Neural cell (in vitro differentiated cells): ENCODE results near the gene SHCBP1. TPM values are rescaled to one million over a fixed set of nuclear protein-coding genes. Genes with fewer than 3 reads are reported as not detected.

Experiments used
- H2AFZ ChIP-seq: fragments of 200-600, 300-800 bp; sonication (generic), shearing (Covaris generic); 2 replicates; pipeline ENCODE4 v1.6.0; 2014; ENCODE audit warnings: low read depth, mild to moderate bottlenecking, antibody characterized with exemption, low read length, moderate library complexity
- H3F3A ChIP-seq: fragments of 200-600 bp; shearing (Covaris generic); 2 replicates; pipeline ENCODE4 v1.6.1; 2016; ENCODE audit warnings: mild to moderate bottlenecking, moderate library complexity, mixed read lengths, antibody characterized with exemption, low read length; ENCODE audit not compliant: insufficient read depth, poor library complexity, severe bottlenecking
- H3K27ac ChIP-seq: fragments of 200-600, 300-800 bp; sonication (generic), shearing (Covaris generic); 2 replicates; pipeline ENCODE4 v1.5.1; 2014; ENCODE audit warnings: mild to moderate bottlenecking, low read length, moderate library complexity
- H3K27me3 ChIP-seq: fragments of 300-800, 200-600 bp; sonication (generic), shearing (Covaris generic); 2 replicates; pipeline ENCODE4 v1.6.0; 2014; ENCODE audit warnings: mild to moderate bottlenecking, low read depth, low read length, moderate library complexity; ENCODE audit not compliant: insufficient read depth
- H3K36me3 ChIP-seq: fragments of 300-800, 200-600 bp; sonication (generic), shearing (Covaris generic); 2 replicates; pipeline ENCODE4 v1.5.1; 2014; ENCODE audit warnings: mild to moderate bottlenecking, antibody characterized with exemption, low read length, moderate library complexity; ENCODE audit not compliant: insufficient read depth
- H3K4me2 ChIP-seq: fragments of 300-800, 200-600 bp; sonication (generic), shearing (Covaris generic); 2 replicates; pipeline ENCODE4 v1.6.0; 2014; ENCODE audit warnings: mild to moderate bottlenecking, low read length
- H3K4me3 ChIP-seq: fragments of 300-800, 200-600 bp; sonication (generic), shearing (Covaris generic); 2 replicates; pipeline ENCODE4 v1.5.1; 2014; ENCODE audit warnings: mild to moderate bottlenecking, low read length, moderate library complexity
- H3K79me2 ChIP-seq: fragments of 200-600 bp; shearing (Covaris generic); replicated peaks from 2 replicates; pipeline ENCODE4 v1.6.0; 2014; ENCODE audit warnings: mild to moderate bottlenecking, low read length, moderate library complexity; ENCODE audit not compliant: insufficient read depth
- H3K9ac ChIP-seq: fragments of 300-800, 200-600 bp; sonication (generic), shearing (Covaris generic); 2 replicates; pipeline ENCODE4 v1.6.1; 2016; ENCODE audit warnings: mild to moderate bottlenecking, low read length, mixed read lengths
- H3K9me2 ChIP-seq: fragments of 200-600 bp; shearing (Covaris generic); 2 replicates; pipeline ENCODE4 v1.6.1; 2016; ENCODE audit warnings: mild to moderate bottlenecking, low read length, mixed read lengths; ENCODE audit not compliant: insufficient read depth
- H3K9me3 ChIP-seq: fragments of 200-600, 300-800 bp; sonication (generic), shearing (Covaris generic); 2 replicates; pipeline ENCODE4 v1.6.1; 2016; ENCODE audit warnings: mild to moderate bottlenecking, mixed run types, low read length, moderate library complexity, mixed read lengths
- H4K20me1 ChIP-seq: fragments of 200-600 bp; shearing (Covaris generic); 2 replicates; pipeline ENCODE4 v1.6.1; 2016; ENCODE audit warnings: mild to moderate bottlenecking, mixed run types; ENCODE audit not compliant: insufficient read depth
- EP300 ChIP-seq: fragments of 450-650 bp; conservative IDR thresholded peaks from 2 replicates; pipeline ENCODE4 v1.6.1; 2014; ENCODE audit warnings: antibody characterized with exemption, mild to moderate bottlenecking, moderate library complexity; ENCODE audit not compliant: poor library complexity, severe bottlenecking
- EZH2 ChIP-seq: fragments of 200-600, 300-800 bp; shearing (Covaris generic), sonication (generic); IDR thresholded peaks from 2 replicates; pipeline ENCODE4 v1.6.1; 2014; ENCODE audit warnings: antibody characterized with exemption, low read length, borderline replicate concordance, mild to moderate bottlenecking; ENCODE audit not compliant: insufficient read depth, poor library complexity, severe bottlenecking
- MXI1 ChIP-seq: fragments of 450-650 bp; conservative IDR thresholded peaks from 2 replicates; pipeline ENCODE4 v1.6.1; 2014; ENCODE audit warnings: antibody characterized with exemption, mild to moderate bottlenecking; ENCODE audit not compliant: poor library complexity, severe bottlenecking
- POLR2AphosphoS5 ChIP-seq: IDR thresholded peaks from 2 replicates; pipeline ENCODE4 v1.6.1; 2012
- RAD21 ChIP-seq: fragments of 450-650 bp; conservative IDR thresholded peaks from 2 replicates; pipeline ENCODE4 v1.6.1; 2014; ENCODE audit warnings: antibody characterized with exemption, mild to moderate bottlenecking, moderate library complexity
- SMC3 ChIP-seq: fragments of 450-650 bp; conservative IDR thresholded peaks from 2 replicates; pipeline ENCODE4 v1.6.1; 2014; ENCODE audit warnings: antibody characterized with exemption, mild to moderate bottlenecking, moderate library complexity; ENCODE audit not compliant: poor library complexity
- TAF1 ChIP-seq: IDR thresholded peaks from 2 replicates; pipeline ENCODE4 v1.6.1; 2012; ENCODE audit warnings: low read depth
- polyA plus RNA-seq: library from polyadenylated mRNA; depleted of rRNA; stranded (reverse); fragments of >200 nt; gene quantifications from 2 replicates; pipeline ENCODE4 v1.2.3, GENCODE V29; 2014
- TF ChIP-seq, protein P1 (sequence below): fragments of 450-650 bp; IDR thresholded peaks from 2 replicates; pipeline ENCODE4 v1.5.1; 2014; ENCODE audit warnings: antibody characterized with exemption, mild to moderate bottlenecking, moderate library complexity; ENCODE audit not compliant: poor library complexity, severe bottlenecking
- TF ChIP-seq, protein P2 (sequence below): IDR thresholded peaks from 2 replicates; pipeline ENCODE4 v1.6.1; 2012; ENCODE audit warnings: borderline replicate concordance

Gene SHCBP1
- polyA plus RNA-seq, 1 donor from 2014 or later = 0.54 TPM

DNA sequence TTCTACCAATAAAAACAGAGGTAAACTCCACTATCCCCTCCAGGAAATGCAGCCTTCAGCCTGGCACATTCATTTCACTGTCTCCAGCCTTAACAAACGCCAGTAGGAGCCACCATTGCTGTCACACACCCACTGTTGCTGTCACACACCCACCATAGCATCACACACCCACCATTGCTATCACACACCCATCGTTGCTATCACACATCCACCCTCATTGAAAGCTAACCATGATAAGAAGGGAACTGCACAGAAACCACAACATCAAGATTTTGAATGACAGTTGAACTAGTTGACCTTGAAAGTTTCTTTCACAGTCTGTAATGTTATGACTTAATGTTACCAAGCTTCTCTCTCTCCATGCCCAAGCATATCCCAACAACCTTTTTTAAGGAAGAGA lies 38.1 kb downstream of the SHCBP1 start:
- Histone ChIP-seq H3K27ac (no peak overlapping the region), H3K36me3 (no peaks in the 10 kb centered on the region), H2AFZ (no peak overlapping the region), H3K4me3 (no peak overlapping the region), H3K27me3 (no peaks in the 10 kb centered on the region), H3K9me2 (no peaks in the 10 kb centered on the region), H3K4me2 (no peak overlapping the region), H3K9ac (no peak overlapping the region), H4K20me1 (no peaks in the 10 kb centered on the region), H3K9me3 (no peaks in the 10 kb centered on the region), H3K79me2 (no peaks in the 10 kb centered on the region), H3F3A (no peaks in the 10 kb centered on the region)
- TF ChIP-seq, protein P1, sequence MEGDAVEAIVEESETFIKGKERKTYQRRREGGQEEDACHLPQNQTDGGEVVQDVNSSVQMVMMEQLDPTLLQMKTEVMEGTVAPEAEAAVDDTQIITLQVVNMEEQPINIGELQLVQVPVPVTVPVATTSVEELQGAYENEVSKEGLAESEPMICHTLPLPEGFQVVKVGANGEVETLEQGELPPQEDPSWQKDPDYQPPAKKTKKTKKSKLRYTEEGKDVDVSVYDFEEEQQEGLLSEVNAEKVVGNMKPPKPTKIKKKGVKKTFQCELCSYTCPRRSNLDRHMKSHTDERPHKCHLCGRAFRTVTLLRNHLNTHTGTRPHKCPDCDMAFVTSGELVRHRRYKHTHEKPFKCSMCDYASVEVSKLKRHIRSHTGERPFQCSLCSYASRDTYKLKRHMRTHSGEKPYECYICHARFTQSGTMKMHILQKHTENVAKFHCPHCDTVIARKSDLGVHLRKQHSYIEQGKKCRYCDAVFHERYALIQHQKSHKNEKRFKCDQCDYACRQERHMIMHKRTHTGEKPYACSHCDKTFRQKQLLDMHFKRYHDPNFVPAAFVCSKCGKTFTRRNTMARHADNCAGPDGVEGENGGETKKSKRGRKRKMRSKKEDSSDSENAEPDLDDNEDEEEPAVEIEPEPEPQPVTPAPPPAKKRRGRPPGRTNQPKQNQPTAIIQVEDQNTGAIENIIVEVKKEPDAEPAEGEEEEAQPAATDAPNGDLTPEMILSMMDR = no peak
- TF ChIP-seq EP300 (no peak), EZH2 (no peak), RAD21 (no peak), POLR2AphosphoS5 (no peak), TAF1 (no peak)
- TF ChIP-seq, protein P2, sequence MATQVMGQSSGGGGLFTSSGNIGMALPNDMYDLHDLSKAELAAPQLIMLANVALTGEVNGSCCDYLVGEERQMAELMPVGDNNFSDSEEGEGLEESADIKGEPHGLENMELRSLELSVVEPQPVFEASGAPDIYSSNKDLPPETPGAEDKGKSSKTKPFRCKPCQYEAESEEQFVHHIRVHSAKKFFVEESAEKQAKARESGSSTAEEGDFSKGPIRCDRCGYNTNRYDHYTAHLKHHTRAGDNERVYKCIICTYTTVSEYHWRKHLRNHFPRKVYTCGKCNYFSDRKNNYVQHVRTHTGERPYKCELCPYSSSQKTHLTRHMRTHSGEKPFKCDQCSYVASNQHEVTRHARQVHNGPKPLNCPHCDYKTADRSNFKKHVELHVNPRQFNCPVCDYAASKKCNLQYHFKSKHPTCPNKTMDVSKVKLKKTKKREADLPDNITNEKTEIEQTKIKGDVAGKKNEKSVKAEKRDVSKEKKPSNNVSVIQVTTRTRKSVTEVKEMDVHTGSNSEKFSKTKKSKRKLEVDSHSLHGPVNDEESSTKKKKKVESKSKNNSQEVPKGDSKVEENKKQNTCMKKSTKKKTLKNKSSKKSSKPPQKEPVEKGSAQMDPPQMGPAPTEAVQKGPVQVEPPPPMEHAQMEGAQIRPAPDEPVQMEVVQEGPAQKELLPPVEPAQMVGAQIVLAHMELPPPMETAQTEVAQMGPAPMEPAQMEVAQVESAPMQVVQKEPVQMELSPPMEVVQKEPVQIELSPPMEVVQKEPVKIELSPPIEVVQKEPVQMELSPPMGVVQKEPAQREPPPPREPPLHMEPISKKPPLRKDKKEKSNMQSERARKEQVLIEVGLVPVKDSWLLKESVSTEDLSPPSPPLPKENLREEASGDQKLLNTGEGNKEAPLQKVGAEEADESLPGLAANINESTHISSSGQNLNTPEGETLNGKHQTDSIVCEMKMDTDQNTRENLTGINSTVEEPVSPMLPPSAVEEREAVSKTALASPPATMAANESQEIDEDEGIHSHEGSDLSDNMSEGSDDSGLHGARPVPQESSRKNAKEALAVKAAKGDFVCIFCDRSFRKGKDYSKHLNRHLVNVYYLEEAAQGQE = no peak

DNA sequence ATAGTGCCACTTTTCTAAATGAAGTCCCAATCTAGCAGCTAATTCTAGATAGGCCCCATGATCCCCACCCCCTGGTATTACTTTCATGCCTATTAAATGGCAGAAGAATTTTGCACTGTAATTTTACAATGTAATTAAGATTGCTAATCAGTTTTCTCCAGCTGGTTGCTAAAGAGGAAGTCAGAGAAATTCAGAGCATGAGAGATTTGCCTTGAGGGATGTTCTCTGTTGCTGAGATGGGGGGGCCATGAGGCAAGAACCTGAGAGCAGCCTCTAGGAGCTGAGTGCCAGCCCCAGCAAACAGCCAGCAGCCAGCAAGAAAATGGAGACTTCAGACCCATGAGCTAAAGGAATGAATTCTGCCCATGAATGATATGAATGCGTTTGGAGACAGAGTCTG lies 38.9 kb downstream of the SHCBP1 start:
- H3K36me3 ChIP-seq = no peaks in the 10 kb centered on the region
- no peaks in the 10 kb centered on the region for H3K27me3 ChIP-seq
- H3K9me2 ChIP-seq = no peaks in the 10 kb centered on the region
- no peaks in the 10 kb centered on the region for H3K9me3 ChIP-seq
- no peak overlapping the region for H2AFZ ChIP-seq
- no peak overlapping the region for H3K4me2 ChIP-seq
- H3K9ac ChIP-seq = no peak overlapping the region
- no peaks in the 10 kb centered on the region for H4K20me1 ChIP-seq
- no peaks in the 10 kb centered on the region for H3K79me2 ChIP-seq
- no peak overlapping the region for H3K27ac ChIP-seq
- H3F3A ChIP-seq = no peaks in the 10 kb centered on the region
- no peak overlapping the region for H3K4me3 ChIP-seq
- TF ChIP-seq, protein P1 = no peak
- TF ChIP-seq TAF1 (no peak), RAD21 (no peak), EZH2 (no peak), MXI1 (no peak), POLR2AphosphoS5 (no peak), EP300 (no peak), SMC3 (no peak)
- TF ChIP-seq, protein P2 = no peak
